Muscle of leg (tissue), 11 donors: ENCODE data around the gene ZDHHC14. TPM values are rescaled to one million over a fixed set of nuclear protein-coding genes. Genes with fewer than 3 reads are reported as not detected.

Experiments used
- DNase-seq: peaks from one replicate; pipeline ENCODE4 v3.0.0; 2013
- H3K27ac ChIP-seq: one replicate; pipeline ENCODE4 v1.5.1; 2013; ENCODE audit warnings: mild to moderate bottlenecking, low read length, control low read depth
- H3K27me3 ChIP-seq: one replicate; pipeline ENCODE4 v1.6.1; 2013; ENCODE audit warnings: low read length; ENCODE audit not compliant: control insufficient read depth, insufficient read depth
- H3K36me3 ChIP-seq: one replicate; pipeline ENCODE4 v1.6.1; 2013; ENCODE audit warnings: low read length; ENCODE audit not compliant: control insufficient read depth, insufficient read depth
- H3K4me1 ChIP-seq: one replicate; pipeline ENCODE4 v1.6.1; 2013; ENCODE audit warnings: low read length; ENCODE audit not compliant: control insufficient read depth, insufficient read depth
- H3K4me3 ChIP-seq: one replicate; pipeline ENCODE4 v1.5.1; 2013; ENCODE audit warnings: low read length, control low read depth
- H3K9me3 ChIP-seq: replicated peaks from 2 replicates; pipeline ENCODE4 v1.6.1; 2013; ENCODE audit warnings: low read depth, low read length; ENCODE audit not compliant: control insufficient read depth
- WGBS: methylation state at CpG from one replicate; pipeline ENCODE4 v1.1.5; 2013; ENCODE audit warnings: missing lambda C conversion rate; ENCODE audit not compliant: insufficient coverage; 5-methylcytosine and 5-hydroxymethylcytosine counted together
- polyA plus RNA-seq, 8 donors: library from polyadenylated mRNA; unstranded; fragments of 120-200 nt; gene quantifications; one replicate each; pipeline versions ENCODE4 v1.2.1 to v1.2.3, GENCODE V29; 2013; ENCODE audit warnings: inconsistent platforms in 1 of 8, low replicate concordance in 1 of 8; ENCODE audit not compliant: insufficient read length in 8 of 8, insufficient read depth in 1 of 8
- total RNA-seq: library from RNA; stranded (reverse); fragments of 120-200 nt; gene quantifications from one replicate; pipeline ENCODE4 v1.2.4, GENCODE V29; 2013

The ZDHHC14 gene
- total and polyA plus RNA-seq, 9 donors, result 3.4 to 8.9 (median 5.7) TPM

DNA sequence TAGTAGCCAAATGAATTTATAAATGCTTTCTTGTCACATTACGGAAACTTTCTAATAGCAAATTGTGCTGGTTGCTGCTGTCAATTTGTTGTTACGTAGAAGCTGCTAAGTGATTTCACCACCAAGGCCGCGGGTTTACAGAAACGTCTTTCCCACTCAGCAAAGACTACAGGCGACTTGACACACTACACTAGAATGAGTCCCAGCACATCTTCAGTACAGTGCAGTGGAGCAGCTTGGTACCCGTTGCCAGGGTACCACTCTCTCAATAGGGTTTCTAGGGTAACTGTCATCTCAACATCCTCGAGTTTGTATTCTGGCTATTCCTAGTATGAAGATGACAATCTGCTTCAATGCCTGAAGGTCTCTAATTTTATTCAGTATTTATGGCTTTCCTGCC, 22.7 kb upstream of the ZDHHC14 start:
- DNase-seq, result no peak
- no peaks in the 10 kb centered on the region for H3K36me3 ChIP-seq
- no peak overlapping the region for H3K4me3 ChIP-seq
- H3K4me1 ChIP-seq, result no peaks in the 10 kb centered on the region
- 89% methylated on average over 6 of the region's 8 CpGs for WGBS
- no peaks in the 10 kb centered on the region for H3K9me3 ChIP-seq
- no peaks in the 10 kb centered on the region for H3K27me3 ChIP-seq
- no peak overlapping the region for H3K27ac ChIP-seq

DNA sequence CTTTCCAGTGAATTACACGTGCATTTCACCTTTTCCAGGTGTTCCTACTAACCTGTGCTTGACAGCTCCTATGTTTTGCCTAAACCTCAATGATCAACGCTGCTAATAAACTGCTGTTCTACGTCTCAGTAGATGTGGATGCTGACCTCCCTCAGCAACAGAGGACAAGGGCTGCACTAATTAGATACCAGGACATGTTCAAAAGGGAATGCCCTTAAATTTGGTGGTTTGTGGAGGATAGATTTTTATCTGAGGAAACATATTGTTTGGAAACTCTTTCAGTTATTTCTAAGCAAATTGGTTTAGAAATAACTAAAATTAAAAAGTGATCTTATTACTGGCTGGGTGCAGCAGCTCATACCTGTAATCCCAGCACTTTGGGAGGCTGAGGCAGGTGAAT, 19.1 kb upstream of the ZDHHC14 start:
- no peaks in the 10 kb centered on the region for H3K27me3 ChIP-seq
- no peaks in the 10 kb centered on the region for H3K36me3 ChIP-seq
- no peaks in the 10 kb centered on the region for H3K4me1 ChIP-seq
- no peaks in the 10 kb centered on the region for H3K9me3 ChIP-seq
- no peak overlapping the region for H3K27ac ChIP-seq
- no peak for DNase-seq
- no peak overlapping the region for H3K4me3 ChIP-seq
- WGBS, result 21% methylated on average over 1 of the region's 3 CpGs

DNA sequence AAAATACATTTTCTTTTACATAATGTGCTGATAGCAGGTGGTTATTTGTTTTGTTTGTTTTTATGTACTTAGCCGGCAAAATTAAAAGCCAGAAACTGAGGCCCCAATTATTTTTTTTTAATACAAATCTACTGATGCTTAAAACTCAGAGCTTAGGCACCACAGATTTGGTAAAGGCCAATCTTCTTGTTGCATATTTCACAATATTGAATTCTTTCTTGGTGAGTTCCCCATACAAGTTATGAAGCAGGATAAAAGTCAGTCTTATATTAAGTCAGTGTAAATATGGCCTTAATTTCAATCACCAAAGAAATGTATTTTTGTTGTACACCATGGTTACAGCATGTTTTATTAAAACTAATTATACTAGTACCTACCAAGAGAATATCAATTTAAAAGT, 16.3 kb upstream of the ZDHHC14 start:
- H3K4me1 ChIP-seq, result no peaks in the 10 kb centered on the region
- H3K27me3 ChIP-seq, result no peaks in the 10 kb centered on the region
- H3K27ac ChIP-seq, result no peak overlapping the region
- no peak overlapping the region for H3K4me3 ChIP-seq
- H3K9me3 ChIP-seq, result no peaks in the 10 kb centered on the region
- no peaks in the 10 kb centered on the region for H3K36me3 ChIP-seq
- no peak for DNase-seq
- no CpG with 5 or more reads among the region's 1 CpG for WGBS

DNA sequence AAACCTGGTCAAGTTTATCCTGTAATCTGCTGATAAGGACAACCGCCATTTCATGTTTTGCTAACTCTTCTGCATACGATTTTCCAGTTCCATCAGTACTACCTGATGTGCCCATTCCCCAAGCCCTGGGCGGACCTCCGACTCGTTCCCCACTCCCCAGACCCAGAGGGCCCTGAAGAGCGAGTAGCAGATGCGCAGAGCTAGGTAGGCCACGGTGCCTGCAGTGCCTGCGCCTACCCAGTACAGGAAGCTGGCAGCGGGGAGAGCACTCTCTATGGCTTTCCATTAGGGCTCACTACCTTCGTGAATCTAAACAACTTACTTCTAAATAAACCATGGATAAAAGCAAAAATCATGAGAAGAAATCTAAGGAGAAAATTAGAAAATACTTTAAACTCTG, 14.3 kb upstream of the ZDHHC14 start:
- Histone ChIP-seq H3K36me3 (no peaks in the 10 kb centered on the region), H3K4me3 (no peak overlapping the region), H3K9me3 (no peaks in the 10 kb centered on the region), H3K27me3 (no peaks in the 10 kb centered on the region), H3K4me1 (no peaks in the 10 kb centered on the region), H3K27ac (no peak overlapping the region)
- WGBS, result 85% methylated on average over 9 of the region's 11 CpGs
- DNase-seq, result no peak

DNA sequence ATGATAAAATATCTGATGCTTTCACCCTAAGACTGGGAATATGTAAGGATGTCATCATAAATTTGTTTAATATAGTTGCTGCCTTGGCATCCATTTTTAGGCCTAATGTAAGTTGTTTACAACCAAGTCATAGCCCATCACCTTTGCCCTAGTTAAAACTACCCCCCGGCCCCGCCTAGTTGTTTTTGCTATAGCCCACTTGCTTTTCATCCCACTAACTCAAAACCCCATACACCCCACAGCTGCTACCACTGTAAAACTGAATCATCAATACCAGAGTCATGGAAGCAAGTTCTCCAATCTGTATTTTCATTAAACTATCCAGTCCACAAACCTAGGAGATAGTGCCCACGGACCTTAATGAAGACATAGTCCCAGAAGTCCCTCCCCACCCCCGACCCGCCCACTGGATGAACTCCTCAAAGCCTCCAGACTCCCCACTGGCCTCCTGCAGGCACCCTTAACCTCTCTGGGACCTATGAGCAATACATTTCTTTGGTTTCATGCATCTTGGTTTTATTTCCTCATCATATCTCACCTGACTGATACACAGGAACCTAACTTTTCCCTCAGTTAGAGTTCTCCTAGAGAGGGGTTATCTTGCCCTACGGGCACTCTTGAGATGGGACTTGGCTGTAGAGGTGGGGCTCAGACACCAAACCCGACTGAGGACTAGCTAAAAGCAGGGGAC, 12.5 kb upstream of the ZDHHC14 start:
- 69% methylated on average over 5 of the region's 7 CpGs for WGBS
- no peaks in the 10 kb centered on the region for H3K4me1 ChIP-seq
- H3K27me3 ChIP-seq, result no peaks in the 10 kb centered on the region
- H3K9me3 ChIP-seq, result no peaks in the 10 kb centered on the region
- no peaks in the 10 kb centered on the region for H3K36me3 ChIP-seq
- H3K4me3 ChIP-seq, result no peak overlapping the region
- no peak for DNase-seq
- no peak overlapping the region for H3K27ac ChIP-seq

DNA sequence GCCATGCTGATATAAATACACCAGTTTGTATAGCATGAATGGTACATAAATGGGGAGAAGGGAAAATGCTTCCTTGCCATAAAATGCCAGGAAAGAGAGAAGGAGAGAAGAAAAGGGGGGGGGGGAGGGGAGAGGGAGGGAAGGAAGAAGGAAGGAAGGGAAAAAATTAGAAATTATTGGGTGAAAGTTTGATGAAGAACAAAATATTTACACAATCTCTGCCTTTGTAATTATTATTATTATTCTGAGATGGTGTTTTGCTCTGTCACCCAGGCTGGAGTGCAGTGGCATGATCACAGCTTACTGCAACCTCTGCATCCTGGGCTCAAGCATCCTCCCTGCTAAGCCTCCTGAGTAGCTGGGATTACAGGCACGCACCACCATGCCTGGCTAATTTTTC, 10.2 kb upstream of the ZDHHC14 start:
- Histone ChIP-seq H3K27me3 (no peaks in the 10 kb centered on the region), H3K27ac (no peak overlapping the region), H3K4me3 (no peak overlapping the region), H3K9me3 (no peaks in the 10 kb centered on the region), H3K36me3 (no peaks in the 10 kb centered on the region), H3K4me1 (no peaks in the 10 kb centered on the region)
- no peak for DNase-seq
- WGBS, result no CpG with 5 or more reads among the region's 1 CpG

DNA sequence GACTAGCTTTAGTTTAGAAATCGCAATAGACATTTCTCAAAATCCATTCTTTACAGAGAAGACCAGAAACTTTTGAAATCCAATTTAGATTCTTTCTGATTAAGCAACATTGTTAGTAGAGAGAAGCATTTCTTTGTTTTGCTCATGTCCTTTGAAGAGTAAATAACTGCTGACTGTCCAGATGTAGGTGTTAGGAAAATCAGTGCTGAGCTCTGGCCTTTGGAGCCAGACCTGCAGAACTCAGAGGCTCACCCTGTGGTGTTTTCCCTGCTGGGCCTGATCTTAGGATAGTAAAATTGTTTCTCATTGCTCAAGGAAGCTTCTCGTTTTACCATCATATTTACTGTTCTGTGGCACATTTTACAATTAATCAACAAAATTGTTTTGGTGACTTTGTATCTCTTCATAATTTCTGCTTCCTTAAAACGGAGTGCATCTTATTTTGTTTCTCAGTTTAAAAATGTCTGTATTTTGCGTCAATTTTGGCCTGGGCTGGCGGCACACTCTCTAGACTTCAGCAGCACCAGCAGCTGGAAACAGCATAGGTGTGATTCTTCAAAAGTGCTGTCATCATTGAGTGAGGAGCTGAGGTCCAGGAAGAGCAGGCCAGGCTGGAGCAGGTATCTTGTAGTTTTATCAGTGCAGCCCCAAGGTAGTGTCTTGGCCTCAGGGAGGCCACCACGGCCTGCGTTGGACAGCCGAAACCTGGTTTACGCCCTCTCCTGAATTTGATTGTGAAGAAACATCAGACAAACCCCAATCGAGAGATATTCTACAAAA, 8.3 kb upstream of the ZDHHC14 start:
- Histone ChIP-seq H3K4me1 (no peaks in the 10 kb centered on the region), H3K4me3 (no peak overlapping the region), H3K27ac (no peak overlapping the region), H3K27me3 (no peaks in the 10 kb centered on the region), H3K36me3 (no peaks in the 10 kb centered on the region), H3K9me3 (no peaks in the 10 kb centered on the region)
- WGBS, result 82% methylated on average over 5 of the region's 10 CpGs
- DNase-seq, result no peak

DNA sequence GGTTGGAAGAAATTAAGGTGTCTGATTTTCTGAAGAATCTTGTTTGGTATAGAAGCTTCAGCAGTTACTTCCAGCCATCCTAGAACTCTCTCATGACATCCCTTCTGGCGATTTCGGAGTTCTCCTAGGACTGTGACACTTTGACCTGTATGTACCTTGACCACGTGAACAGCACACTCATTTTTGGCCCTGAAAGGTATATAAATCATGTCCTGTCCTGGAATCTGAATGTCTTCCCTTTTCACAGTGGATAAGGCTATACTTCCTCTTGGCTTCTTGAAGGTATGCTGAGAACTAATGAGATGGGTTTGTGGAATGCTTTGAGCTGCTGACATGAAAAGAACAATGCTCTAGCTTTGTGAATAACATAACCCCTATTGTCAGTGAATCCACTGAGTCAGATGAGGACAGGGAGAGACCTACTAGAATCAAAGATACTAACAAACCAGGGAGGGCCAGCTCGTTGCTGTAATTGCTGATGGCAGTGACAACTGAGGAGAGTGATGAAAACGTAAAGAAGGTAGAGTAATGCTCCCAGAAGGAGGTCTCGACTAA, 6.0 kb upstream of the ZDHHC14 start:
- Histone ChIP-seq H3K4me1 (peaks cover 3% of the 10 kb centered on the region), H3K36me3 (no peaks in the 10 kb centered on the region), H3K27ac (no peak overlapping the region), H3K27me3 (no peaks in the 10 kb centered on the region), H3K4me3 (no peak overlapping the region), H3K9me3 (no peaks in the 10 kb centered on the region)
- WGBS, result 64% methylated on average over 4 of the region's 6 CpGs
- no peak for DNase-seq

DNA sequence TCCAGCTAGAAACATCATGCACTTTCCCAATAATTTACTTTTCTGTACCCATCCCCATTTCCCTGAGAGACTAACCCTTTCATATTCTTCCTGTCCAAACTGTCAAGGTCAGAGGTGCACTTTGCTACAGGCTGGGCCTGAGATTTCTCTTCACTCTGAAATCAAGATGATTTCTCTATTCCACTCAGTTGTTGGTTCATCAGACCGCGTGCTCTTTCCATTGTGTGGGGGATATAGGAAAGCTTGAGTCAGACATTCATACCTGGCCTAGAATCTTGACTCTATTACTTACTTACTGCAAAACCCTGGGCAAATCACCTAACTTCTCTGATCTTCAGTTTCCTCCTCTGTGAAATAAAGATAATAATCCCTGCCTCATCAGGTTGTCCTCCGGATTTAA, 4.7 kb upstream of the ZDHHC14 start:
- Histone ChIP-seq H3K27me3 (no peaks in the 10 kb centered on the region), H3K36me3 (no peaks in the 10 kb centered on the region), H3K4me1 (peaks cover 3% of the 10 kb centered on the region), H3K4me3 (no peak overlapping the region), H3K27ac (no peak overlapping the region), H3K9me3 (no peaks in the 10 kb centered on the region)
- DNase-seq, result no peak
- WGBS, result no CpG with 5 or more reads among the region's 3 CpGs

DNA sequence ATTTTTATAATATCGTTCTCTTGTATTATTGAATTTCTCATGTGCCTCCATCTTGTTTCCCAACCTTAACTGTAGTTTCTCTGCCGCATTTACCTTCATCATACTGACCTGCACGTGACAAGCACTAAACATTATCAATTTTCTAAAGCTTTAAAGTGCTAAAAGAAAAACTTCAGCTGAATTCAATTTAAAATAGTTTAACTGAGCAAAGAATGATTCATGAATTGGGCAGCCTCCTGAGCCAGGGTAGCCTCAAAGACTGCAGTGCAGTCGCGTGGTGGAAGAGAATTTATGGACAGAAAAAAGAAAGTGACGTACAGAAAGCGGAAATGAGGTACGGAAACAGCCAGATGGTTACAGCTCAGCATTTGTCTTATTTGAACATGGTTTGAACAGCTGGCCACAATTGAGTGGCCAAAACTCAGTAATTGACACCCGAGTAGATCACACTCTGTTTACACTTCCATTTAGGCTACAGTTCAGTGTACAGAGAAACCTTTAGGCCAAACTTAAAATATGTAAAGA, 4.2 kb upstream of the ZDHHC14 start:
- H3K27ac ChIP-seq, result no peak overlapping the region
- WGBS, result 35% methylated on average over 5 of the region's 9 CpGs
- H3K36me3 ChIP-seq, result no peaks in the 10 kb centered on the region
- H3K4me1 ChIP-seq, result peaks cover 3% of the 10 kb centered on the region
- no peaks in the 10 kb centered on the region for H3K27me3 ChIP-seq
- peak; percentile 23 for DNase-seq
- no peaks in the 10 kb centered on the region for H3K9me3 ChIP-seq
- H3K4me3 ChIP-seq, result no peak overlapping the region
